ENCODE data around the gene RAB15. TPM values are rescaled to one million over a fixed set of nuclear protein-coding genes. Genes with fewer than 3 reads are reported as not detected.
"Not testable (repeated sequence)": the region's sequence is repeated elsewhere in the genome, so short reads cannot be mapped to it uniquely, and the experiment has no call there.

RAB15 gene
- total and polyA plus RNA-seq, 2 donors (not counting 3 experiments of a cell fraction or from before 2014, with no cell fraction given) = 24.9 to 33.3 TPM

- peaks cover 16% of the 10 kb centered on the region for H3K4me1 ChIP-seq (ENCODE audit: control insufficient read depth, extremely low read depth, insufficient read depth, low read length)
- TF ChIP-seq MAX (IDR thresholded peaks at IDR 0.05; ENCODE audit: insufficient read depth, insufficient read length) (peak; percentile 70), CTCF (IDR thresholded peaks at IDR 0.05; ENCODE audit: extremely low read depth in 1 of 2, insufficient read depth in 1 of 2, low read depth in 1 of 2, low read length in 2 of 2) (no peak), GATA2 (IDR thresholded peaks at IDR 0.05; ENCODE audit: insufficient read depth, insufficient read length, low read depth, low read length) (no peak), POLR2A (IDR thresholded peaks at IDR 0.05; ENCODE audit: low read depth, low read length) (peak; percentile 95), FOS (IDR thresholded peaks at IDR 0.05; ENCODE audit: borderline replicate concordance, insufficient read depth, low read length) (no peak), POLR2AphosphoS5 (IDR thresholded peaks at IDR 0.05; ENCODE audit: insufficient read depth, low read depth, low read length) (peak; percentile 87)
- no peaks in the 10 kb centered on the region for H3K36me3 ChIP-seq (ENCODE audit: control insufficient read depth in 2 of 2, extremely low read depth in 1 of 2, insufficient read depth in 2 of 2, low read length in 2 of 2)
- TSS peak; percentile 73 for BruUV-seq (replicated peaks)
- H3K27me3 ChIP-seq (ENCODE audit: control insufficient read depth in 2 of 2, insufficient read depth in 2 of 2, low read length in 2 of 2) = peaks cover 8 to 13% of the 10 kb centered on the region in 2 experiments
- FAIRE-seq = peak; percentile 95
- no peaks in the 10 kb centered on the region for H3K9me3 ChIP-seq (replicated peaks; ENCODE audit: control insufficient read depth, insufficient read depth, low read length)
- peak within 1 kb of the TSS; percentile 80 to 96 (median 94) for H3K4me3 ChIP-seq (replicated peaks in 1 of 3; ENCODE audit: insufficient read depth in 1 of 3, low read depth in 1 of 3, low read length in 3 of 3)
- ChIA-PET POLR2A (interaction anchor here (0.6 to 1.5 kb wide), 2 partner anchors 11 to 22 kb away, joined by 3 to 4 read pairs; no protein-coding TSS in a partner anchor), CTCF (interaction anchor here (1.2 to 1.7 kb wide), 3 partner anchors 10 to 105 kb away, joined by 3 to 11 read pairs (median 4); partner anchors contain the start of gene FNTB)
- peak within 1 kb of the TSS; percentile 97 for H3K4me2 ChIP-seq (ENCODE audit: insufficient read depth, low read length)
- dilution Hi-C loops (cut with MboI; ENCODE audit: extremely low pct_ligation_motif_present, low sequenced_read_pairs) = no loop called here
- no peaks in the 10 kb centered on the region for H3K9me1 ChIP-seq (replicated peaks; ENCODE audit: control insufficient read depth, extremely low read depth, insufficient read depth, low read length)
- H4K20me1 ChIP-seq (replicated peaks; ENCODE audit: control insufficient read depth, extremely low read depth, insufficient read depth, low read length) = no peaks in the 10 kb centered on the region
- H3K79me2 ChIP-seq (ENCODE audit: control insufficient read depth, insufficient read depth, low read length) = peaks cover 32% of the 10 kb centered on the region
- peak; percentile 98 for DNase-seq (ENCODE audit: low read depth, low spot score)
- peak within 1 kb of the TSS; percentile 81 for H3K27ac ChIP-seq (ENCODE audit: insufficient read depth, low read depth, low read length)
- H3K9ac ChIP-seq (replicated peaks; ENCODE audit: extremely low read depth, insufficient read depth, low read length) = peak within 1 kb of the TSS; percentile 98
- H2AFZ ChIP-seq (ENCODE audit: low read depth, low read length) = peak within 1 kb of the TSS; percentile 92
- intact Hi-C loops (cut with micrococcal nuclease) = loop anchor here (1.0 to 5.0 kb wide), 2 partner anchors 73 to 92 kb away; no protein-coding TSS in a partner anchor
Observed at GRCh38 chr14:64914237-64915028, 57.7 kb downstream of the RAB15 start, which contains the start of gene CHURC1. CHURC1 (plus strand) TSS chr14:64914455; CDS start chr14:64914496, 41 bp downstream.

GRCh38 chr14:64913477-64913876 lies 58.7 kb downstream of the RAB15 start:
- H3K36me3 ChIP-seq (ENCODE audit: control insufficient read depth in 2 of 2, extremely low read depth in 1 of 2, insufficient read depth in 2 of 2, low read length in 2 of 2); H3K27ac ChIP-seq (ENCODE audit: insufficient read depth, low read depth, low read length); FAIRE-seq; H4K20me1 ChIP-seq (replicated peaks; ENCODE audit: control insufficient read depth, extremely low read depth, insufficient read depth, low read length); H3K9me1 ChIP-seq (replicated peaks; ENCODE audit: control insufficient read depth, extremely low read depth, insufficient read depth, low read length); H3K9me3 ChIP-seq (replicated peaks; ENCODE audit: control insufficient read depth, insufficient read depth, low read length); dilution Hi-C loops (cut with MboI; ENCODE audit: extremely low pct_ligation_motif_present, low sequenced_read_pairs); H3K4me3 ChIP-seq (replicated peaks in 1 of 3; ENCODE audit: insufficient read depth in 1 of 3, low read depth in 1 of 3, low read length in 3 of 3); BruUV-seq (replicated peaks); H2AFZ ChIP-seq (ENCODE audit: low read depth, low read length); POLR2A ChIA-PET; DNase-seq (ENCODE audit: low read depth, low spot score): not testable (repeated sequence)
- peak overlapping the region; percentile 30 for H3K9ac ChIP-seq (replicated peaks; ENCODE audit: extremely low read depth, insufficient read depth, low read length)
- peaks cover 16% of the 10 kb centered on the region for H3K4me1 ChIP-seq (ENCODE audit: control insufficient read depth, extremely low read depth, insufficient read depth, low read length)
- peak overlapping the region; percentile 82 for H3K4me2 ChIP-seq (ENCODE audit: insufficient read depth, low read length)
- CTCF ChIA-PET = interaction anchor here (1.2 kb wide), 1 partner anchor 73 kb away, joined by 3 read pairs; the partner anchor contains the start of gene FNTB
- intact Hi-C loops (cut with micrococcal nuclease) = loop anchor here (5.0 kb wide), 1 partner anchor 91 kb away; no protein-coding TSS in a partner anchor
- H3K27me3 ChIP-seq (ENCODE audit: control insufficient read depth in 2 of 2, insufficient read depth in 2 of 2, low read length in 2 of 2) = peaks cover 9 to 18% of the 10 kb centered on the region in 2 experiments
- peaks cover 29% of the 10 kb centered on the region for H3K79me2 ChIP-seq (ENCODE audit: control insufficient read depth, insufficient read depth, low read length)

Data from endothelial cell of umbilical vein (primary cell).